GM20431 (cell line): ENCODE measurements around the gene MYO10.

ENCODE experiments used
- in situ Hi-C: fragments of 300-500 bp; cut with MseI, MboI; formaldehyde crosslinking; loops from one replicate; pipeline ENCODE4 v1.15.0; 2020; ENCODE audit warnings: low sequenced_read_pairs; ENCODE audit not compliant: unreplicated experiment

The MYO10 gene

DNA sequence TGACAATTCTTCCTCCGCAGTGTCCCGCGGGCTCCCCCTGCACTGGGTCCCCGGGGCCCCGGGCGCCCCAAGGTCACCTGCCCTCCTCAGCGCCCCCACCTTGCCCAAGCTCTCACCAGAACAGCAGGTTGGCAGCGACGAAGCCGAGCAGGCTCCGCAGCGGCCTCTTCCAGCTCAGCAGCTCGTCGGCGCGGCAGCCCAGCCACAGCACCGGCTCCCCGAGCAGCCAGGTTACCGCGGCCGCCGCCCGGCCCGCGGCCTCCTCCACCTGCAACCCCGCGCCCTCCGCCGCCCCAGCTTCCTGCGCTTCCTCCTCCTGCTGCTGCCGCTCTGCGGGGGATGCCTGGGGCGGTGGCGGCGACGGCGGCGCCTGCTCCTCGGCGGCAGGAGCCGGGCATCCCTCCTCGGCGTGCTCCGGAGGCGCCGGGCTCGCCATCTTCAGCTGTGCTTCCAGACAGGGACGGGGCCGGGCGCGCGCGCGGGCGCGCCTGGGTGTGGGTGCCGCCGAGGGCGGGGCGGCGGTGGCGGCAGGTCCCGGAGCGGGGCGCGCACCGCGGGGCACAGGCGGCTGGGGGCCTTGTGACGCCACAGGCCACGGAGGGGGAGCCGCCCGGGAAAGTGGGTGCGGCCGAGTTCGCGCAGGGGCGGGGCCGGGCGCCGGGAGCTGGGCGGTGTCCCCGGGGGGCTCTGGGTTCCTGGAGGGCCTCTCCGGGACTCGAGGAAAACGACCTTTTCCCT lies 319.4 kb downstream of the MYO10 start, which contains the start of gene RETREG1:
Gene RETREG1 (minus strand): TSS at position 462 of the 738 bp plus-strand sequence. CDS start 26 bp downstream, at position 436.
- in situ Hi-C loops, result no loop called here

DNA sequence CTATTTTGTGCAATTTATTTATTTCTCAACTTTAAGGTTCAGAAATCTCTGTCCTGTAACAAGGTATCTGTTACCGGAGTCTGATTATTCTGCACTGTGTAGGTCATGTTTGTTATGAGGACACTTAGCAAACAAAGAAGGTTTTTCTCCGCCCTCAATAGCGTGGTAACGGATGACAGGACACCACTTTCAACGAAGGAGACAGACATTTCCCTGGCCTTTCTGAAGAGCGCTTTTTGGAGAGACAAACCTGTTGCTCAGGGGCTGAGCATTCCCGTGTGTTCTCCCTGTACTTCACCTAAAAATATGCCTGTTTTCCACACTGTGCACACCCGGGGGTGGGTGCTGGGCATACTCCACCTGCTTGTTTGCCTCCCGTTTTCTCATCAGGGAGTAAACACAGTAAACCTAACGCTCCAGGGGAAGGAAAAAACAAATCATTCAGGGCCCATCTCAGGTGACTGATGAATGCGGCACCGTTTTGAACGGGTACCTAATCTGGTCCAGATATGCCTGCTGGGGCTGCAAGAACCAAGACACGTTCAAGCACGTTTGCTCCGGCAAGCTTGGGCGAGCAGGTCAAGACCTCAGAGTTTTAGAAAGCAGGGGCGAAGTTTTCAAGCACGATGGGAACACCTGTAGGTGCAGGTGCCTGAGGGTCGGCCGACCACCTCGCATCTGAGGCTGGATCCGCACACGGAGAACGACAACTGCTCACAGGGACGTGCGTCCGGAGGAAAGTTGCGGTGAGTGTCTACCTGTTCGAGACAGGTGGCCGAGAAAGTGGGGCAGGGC lies 320.1 kb downstream of the MYO10 start:
- in situ Hi-C loops, result no loop called here

DNA sequence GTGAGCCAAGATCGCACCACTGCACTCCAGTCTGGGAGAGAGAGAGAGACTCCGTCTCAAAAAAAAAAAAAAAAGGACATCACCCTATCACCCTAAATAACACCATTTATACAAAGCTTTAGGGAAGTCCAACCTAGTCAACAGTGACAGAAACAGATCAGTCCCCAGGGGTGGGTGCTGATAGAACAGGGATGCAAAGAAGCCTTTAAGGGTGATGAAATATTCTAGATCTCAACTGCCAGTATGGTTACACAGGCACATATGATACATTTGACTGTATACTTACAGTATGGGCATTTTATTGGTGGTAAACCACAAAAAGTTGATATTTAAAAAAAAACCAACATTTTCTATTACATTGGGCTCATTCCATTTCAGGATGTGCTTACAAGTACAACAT lies 324.1 kb downstream of the MYO10 start:
- in situ Hi-C loops, result no loop called here
